ENCODE results near the gene CCDC117.

The CCDC117 gene

DNA sequence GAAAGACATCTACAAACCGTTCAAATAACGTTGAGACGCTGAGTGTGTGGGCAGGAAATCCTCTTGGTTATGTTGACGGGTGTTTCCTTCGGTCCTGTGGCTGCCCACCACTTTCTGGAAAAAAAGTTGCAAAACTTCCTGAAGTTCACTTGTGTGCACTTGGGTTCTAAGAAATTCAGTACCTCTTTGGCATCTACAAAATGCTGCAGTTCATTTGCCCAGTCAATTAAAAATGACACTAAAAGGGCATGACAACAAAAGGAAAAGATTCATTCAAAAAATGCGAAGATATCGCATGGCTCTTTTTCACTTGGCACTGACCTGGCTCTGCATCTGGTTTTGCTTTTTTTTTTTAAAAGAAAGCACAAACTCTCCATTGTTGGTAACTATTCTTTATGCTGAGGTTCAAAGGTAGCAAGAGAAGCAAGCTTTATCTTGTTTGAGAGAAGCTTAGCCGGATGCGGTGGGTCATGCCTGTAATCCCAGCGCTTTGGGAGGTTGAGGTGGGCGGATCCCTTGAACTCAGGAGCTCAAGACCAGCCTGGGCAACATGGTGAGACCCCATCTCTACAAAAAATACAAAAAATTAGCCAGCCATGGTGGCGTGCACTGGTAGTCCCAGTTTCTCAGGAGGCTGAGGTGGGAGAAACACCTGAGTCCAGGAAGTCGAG, 38.5 kb downstream of the CCDC117 start:
- TF ChIP-seq CTCF (IDR thresholded peaks at IDR 0.05) (no peak), ZFX (IDR thresholded peaks at IDR 0.05; ENCODE audit: borderline replicate concordance) (no peak)
- H3K27ac ChIP-seq, result no peak overlapping the region

DNA sequence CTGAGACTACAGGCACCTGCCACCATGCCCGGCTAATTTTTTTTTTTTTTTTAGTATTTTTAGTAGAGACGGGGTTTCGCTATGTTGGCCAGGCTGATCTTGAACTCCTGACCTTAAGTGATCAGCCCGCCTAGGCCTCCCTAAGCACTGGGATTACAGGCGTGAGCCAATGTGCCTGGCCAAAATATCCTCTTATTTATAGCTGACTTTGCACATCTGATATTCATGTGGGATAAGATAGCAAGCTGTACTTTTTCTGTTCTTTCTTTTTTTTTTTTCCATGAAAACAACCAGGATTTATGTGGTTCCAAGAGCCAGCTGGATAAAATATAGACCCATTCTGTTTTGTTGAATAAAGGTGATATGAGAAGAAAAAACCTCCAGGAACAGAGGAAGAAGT, 40.0 kb downstream of the CCDC117 start:
- H3K27ac ChIP-seq, result peak overlapping the region; percentile 71
- no peak for TF ChIP-seq ZFX (IDR thresholded peaks at IDR 0.05; ENCODE audit: borderline replicate concordance)
- TF ChIP-seq CTCF (IDR thresholded peaks at IDR 0.05), result no peak

- H3K27ac ChIP-seq, result peak overlapping the region; percentile 71
- TF ChIP-seq CTCF (IDR thresholded peaks at IDR 0.05) (peak; percentile 16; the same call in 1 of the 2 replicates), ZFX (IDR thresholded peaks at IDR 0.05; ENCODE audit: borderline replicate concordance) (no peak)
These were observed 41.5 kb downstream of the CCDC117 start for GRCh38 chr22:28813772-28814518.

GRCh38 chr22:28815111-28815510, 42.6 kb downstream of the CCDC117 start:
- H3K27ac ChIP-seq, result peak overlapping the region; percentile 71; the same call in 1 of the 2 replicates
- TF ChIP-seq CTCF (IDR thresholded peaks at IDR 0.05) (no peak), ZFX (IDR thresholded peaks at IDR 0.05; ENCODE audit: borderline replicate concordance) (no peak)

DNA sequence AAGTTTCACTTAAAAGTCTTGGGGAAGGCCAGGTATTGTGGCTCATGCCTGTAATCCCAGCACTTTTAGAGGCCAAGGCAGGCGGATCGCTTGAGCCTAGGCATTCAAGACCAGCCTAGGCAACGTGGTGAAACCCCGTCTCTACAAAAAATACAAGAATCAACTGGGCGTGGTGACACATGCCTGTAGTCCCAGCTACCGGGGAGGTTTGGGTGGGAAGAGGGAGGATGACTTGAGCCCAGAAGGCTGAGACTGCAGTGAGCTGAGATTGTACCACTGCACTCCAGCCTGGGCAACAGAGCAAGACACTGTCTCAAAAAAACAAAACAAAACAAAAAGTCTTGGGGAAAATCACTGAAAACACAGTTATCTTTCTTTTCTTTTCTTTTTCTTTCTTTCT, 43.2 kb downstream of the CCDC117 start:
- no peak overlapping the region for H3K27ac ChIP-seq
- no peak for TF ChIP-seq ZFX (IDR thresholded peaks at IDR 0.05; ENCODE audit: borderline replicate concordance)
- TF ChIP-seq CTCF (IDR thresholded peaks at IDR 0.05), result no peak

- TF ChIP-seq CTCF (IDR thresholded peaks at IDR 0.05) (no peak), ZFX (IDR thresholded peaks at IDR 0.05; ENCODE audit: borderline replicate concordance) (no peak)
- peak overlapping the region; percentile 87; the same call in 1 of the 2 replicates for H3K27ac ChIP-seq
These were observed 44.6 kb downstream of the CCDC117 start for GRCh38 chr22:28817064-28817463.
